ENCODE results near the gene FXR2. TPM values are rescaled to one million over a fixed set of nuclear protein-coding genes. Genes with fewer than 3 reads are reported as not detected.

Gene FXR2
- polyA plus RNA-seq, 1 donor (not counting 4 experiments of a cell fraction or from before 2014, with no cell fraction given) = 30.6 TPM

DNA sequence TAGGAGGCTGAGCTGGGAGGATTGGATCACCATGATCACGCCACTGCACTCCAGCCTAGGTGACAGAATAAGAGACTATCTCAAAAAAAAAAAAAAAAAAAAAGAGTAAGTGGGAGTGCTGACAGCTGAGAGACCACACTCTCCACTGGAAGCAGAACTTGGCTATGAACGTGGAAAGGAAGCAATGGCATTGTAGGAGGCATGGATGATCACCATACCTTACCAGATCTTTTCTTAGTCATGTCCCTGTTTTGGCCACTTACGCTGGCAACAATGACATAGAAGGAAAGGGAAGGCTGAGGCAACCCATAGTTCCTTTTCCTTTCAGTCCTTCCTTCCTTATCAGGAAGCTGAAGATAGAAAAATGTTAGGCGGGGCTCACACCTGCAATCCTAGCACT, 32.3 kb upstream of the FXR2 start:
- Histone ChIP-seq H3K79me2 (ENCODE audit: control insufficient read depth, insufficient read depth, low read length) (no peaks in the 10 kb centered on the region), H4K20me1 (ENCODE audit: control insufficient read depth, extremely low read depth, insufficient read depth, low read length) (no peaks in the 10 kb centered on the region), H3K9me3 (ENCODE audit: control insufficient read depth, low read depth, low read length) (no peaks in the 10 kb centered on the region), H3K27ac (ENCODE audit: control insufficient read depth, insufficient read depth, low read length) (no peak overlapping the region), H3K9ac (ENCODE audit: control insufficient read depth, extremely low read depth, insufficient read depth, low read length) (no peak overlapping the region), H3K4me3 (ENCODE audit: control insufficient read depth in 2 of 3, extremely low read depth in 1 of 3, insufficient read depth in 2 of 3, low read depth in 1 of 3, low read length in 3 of 3) (no peak overlapping the region), H3K27me3 (ENCODE audit: control insufficient read depth, extremely low read depth, insufficient read depth, low read length) (peaks cover 22% of the 10 kb centered on the region), H3K4me1 (ENCODE audit: control insufficient read depth, extremely low read depth, insufficient read depth, low read length) (peaks cover 4% of the 10 kb centered on the region), H3K36me3 (ENCODE audit: control insufficient read depth in 2 of 2, extremely low read depth in 1 of 2, insufficient read depth in 2 of 2, low read length in 2 of 2) (no peaks in the 10 kb centered on the region), H3K4me2 (ENCODE audit: control insufficient read depth, extremely low read depth, insufficient read depth, low read depth, low read length) (no peak overlapping the region), H3K9me1 (ENCODE audit: control insufficient read depth, extremely low read depth, insufficient read depth, low read length) (no peaks in the 10 kb centered on the region), H2AFZ (ENCODE audit: control insufficient read depth, low read length) (no peak overlapping the region)
- dilution Hi-C loops (cut with MboI; ENCODE audit: extremely low pct_ligation_motif_present, low sequenced_read_pairs) = no loop called here
- TF ChIP-seq EZH2 (IDR thresholded peaks at IDR 0.05; ENCODE audit: low read length) = no peak
- no peak for TF ChIP-seq CTCF (optimal IDR thresholded peaks at IDR 0.05 in 1 of 3, IDR thresholded peaks at IDR 0.05 in 1 of 3, conservative IDR thresholded peaks at IDR 0.05 in 1 of 3; ENCODE audit: extremely low read depth in 1 of 3, insufficient read depth in 2 of 3, low read length in 3 of 3)
- no peak for FAIRE-seq
- DNase-seq (ENCODE audit: low read depth, low spot score) = no peak

DNA sequence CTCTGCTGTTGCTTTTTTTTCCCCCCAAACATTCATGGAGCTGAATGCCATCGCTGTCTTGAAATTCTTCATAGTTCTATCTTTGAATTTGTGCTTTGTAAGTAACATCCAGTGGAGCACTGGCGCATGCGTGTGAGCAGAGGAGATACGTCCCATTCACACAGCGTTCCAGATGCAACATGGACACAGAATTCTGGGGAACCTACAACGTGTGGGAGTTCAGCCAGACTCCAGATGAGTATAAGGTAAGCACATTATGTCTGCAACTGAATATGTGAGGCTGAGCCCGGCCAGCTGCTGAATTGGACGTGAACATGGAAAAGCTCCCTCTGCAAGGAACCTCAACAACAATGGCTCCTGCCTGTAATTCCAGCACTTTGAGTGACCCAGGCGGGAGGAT, 31.8 kb upstream of the FXR2 start:
- H3K36me3 ChIP-seq (ENCODE audit: control insufficient read depth in 2 of 2, extremely low read depth in 1 of 2, insufficient read depth in 2 of 2, low read length in 2 of 2) = no peaks in the 10 kb centered on the region

More for the DNA sequence above, 31.8 kb upstream of the FXR2 start:
- no peak for DNase-seq (ENCODE audit: low read depth, low spot score)
- no peak for FAIRE-seq
- H3K27me3 ChIP-seq (ENCODE audit: control insufficient read depth, extremely low read depth, insufficient read depth, low read length) = peaks cover 17% of the 10 kb centered on the region
- peaks cover 4% of the 10 kb centered on the region for H3K4me1 ChIP-seq (ENCODE audit: control insufficient read depth, extremely low read depth, insufficient read depth, low read length)
- dilution Hi-C loops (cut with MboI; ENCODE audit: extremely low pct_ligation_motif_present, low sequenced_read_pairs) = no loop called here
- no peak overlapping the region for H3K4me3 ChIP-seq (ENCODE audit: control insufficient read depth in 2 of 3, extremely low read depth in 1 of 3, insufficient read depth in 2 of 3, low read depth in 1 of 3, low read length in 3 of 3)
- H3K9me3 ChIP-seq (ENCODE audit: control insufficient read depth, low read depth, low read length) = no peaks in the 10 kb centered on the region
- no peak overlapping the region for H3K27ac ChIP-seq (ENCODE audit: control insufficient read depth, insufficient read depth, low read length)
- H3K79me2 ChIP-seq (ENCODE audit: control insufficient read depth, insufficient read depth, low read length) = no peaks in the 10 kb centered on the region
- no peaks in the 10 kb centered on the region for H3K9me1 ChIP-seq (ENCODE audit: control insufficient read depth, extremely low read depth, insufficient read depth, low read length)
- H3K4me2 ChIP-seq (ENCODE audit: control insufficient read depth, extremely low read depth, insufficient read depth, low read depth, low read length) = no peak overlapping the region
- TF ChIP-seq CTCF (optimal IDR thresholded peaks at IDR 0.05 in 1 of 3, IDR thresholded peaks at IDR 0.05 in 1 of 3, conservative IDR thresholded peaks at IDR 0.05 in 1 of 3; ENCODE audit: extremely low read depth in 1 of 3, insufficient read depth in 2 of 3, low read length in 3 of 3) (no peak), EZH2 (IDR thresholded peaks at IDR 0.05; ENCODE audit: low read length) (no peak)
- H2AFZ ChIP-seq (ENCODE audit: control insufficient read depth, low read length) = no peak overlapping the region
- no peak overlapping the region for H3K9ac ChIP-seq (ENCODE audit: control insufficient read depth, extremely low read depth, insufficient read depth, low read length)
- no peaks in the 10 kb centered on the region for H4K20me1 ChIP-seq (ENCODE audit: control insufficient read depth, extremely low read depth, insufficient read depth, low read length)
